RPMI7951 (cell line): Measurements from ENCODE around the gene ZGRF1. TPM values are rescaled to one million over a fixed set of nuclear protein-coding genes. Genes with fewer than 3 reads are reported as not detected.
"Not testable (repeated sequence)": the region's sequence is repeated elsewhere in the genome, so short reads cannot be mapped to it uniquely, and the experiment has no call there.

ENCODE experiments used
- DNase-seq: peaks from one replicate; pipeline ENCODE4 v3.0.0-alpha.2; 2012; ENCODE audit warnings: low read depth
- total RNA-seq: library from RNA; depleted of rRNA; stranded (reverse); fragments of >200 nt; shearing (Covaris generic); gene quantifications from 2 replicates; pipeline ENCODE4 v1.2.3, GENCODE V29; 2014; rRNA removed

Gene ZGRF1
- total RNA-seq, 1 experiment from 2014 or later = 21.6 TPM

GRCh38 chr4:112516471-112517066 lies 120.1 kb downstream of the ZGRF1 start:
- DNase-seq = peak; percentile 16

DNA sequence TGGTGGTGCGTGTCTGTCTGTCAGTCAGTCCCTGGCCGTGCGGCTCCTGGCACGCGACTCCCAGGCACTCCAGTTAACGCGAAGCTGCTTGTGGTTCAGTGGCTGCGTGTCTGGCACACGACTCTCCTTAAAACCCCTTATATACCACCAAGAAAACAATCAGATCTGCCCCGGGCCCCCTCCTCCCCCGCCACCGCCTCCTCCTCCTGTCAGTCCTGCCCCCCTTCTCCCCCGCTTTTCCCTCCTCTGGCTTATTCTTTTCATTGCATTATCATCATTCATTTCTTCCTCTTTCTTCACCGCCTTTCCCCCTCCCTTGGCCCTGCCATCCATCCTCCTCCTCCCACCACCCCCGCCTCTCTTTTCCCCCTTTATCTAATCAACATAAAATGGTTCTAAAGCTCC lies 120.6 kb downstream of the ZGRF1 start, which contains the start of gene NEUROG2:
NEUROG2 (minus strand) TSS at position 115 of the 405 bp plus-strand sequence. CDS start 705 bp downstream, outside the sequence.
- no peak for DNase-seq

GRCh38 chr4:112515198-112516065 lies 121.3 kb downstream of the ZGRF1 start:
- DNase-seq = peak; percentile 28

GRCh38 chr4:112514647-112515197 lies 122.0 kb downstream of the ZGRF1 start:
- no peak for DNase-seq

- DNase-seq = no peak
Measured at GRCh38 chr4:112513971-112514646, 122.6 kb downstream of the ZGRF1 start.

GRCh38 chr4:112511803-112512118 lies 124.9 kb downstream of the ZGRF1 start:
- DNase-seq = no peak

GRCh38 chr4:112511093-112511802 lies 125.5 kb downstream of the ZGRF1 start:
- DNase-seq = no peak

GRCh38 chr4:112510291-112511092 lies 126.2 kb downstream of the ZGRF1 start:
- DNase-seq = no peak

DNA sequence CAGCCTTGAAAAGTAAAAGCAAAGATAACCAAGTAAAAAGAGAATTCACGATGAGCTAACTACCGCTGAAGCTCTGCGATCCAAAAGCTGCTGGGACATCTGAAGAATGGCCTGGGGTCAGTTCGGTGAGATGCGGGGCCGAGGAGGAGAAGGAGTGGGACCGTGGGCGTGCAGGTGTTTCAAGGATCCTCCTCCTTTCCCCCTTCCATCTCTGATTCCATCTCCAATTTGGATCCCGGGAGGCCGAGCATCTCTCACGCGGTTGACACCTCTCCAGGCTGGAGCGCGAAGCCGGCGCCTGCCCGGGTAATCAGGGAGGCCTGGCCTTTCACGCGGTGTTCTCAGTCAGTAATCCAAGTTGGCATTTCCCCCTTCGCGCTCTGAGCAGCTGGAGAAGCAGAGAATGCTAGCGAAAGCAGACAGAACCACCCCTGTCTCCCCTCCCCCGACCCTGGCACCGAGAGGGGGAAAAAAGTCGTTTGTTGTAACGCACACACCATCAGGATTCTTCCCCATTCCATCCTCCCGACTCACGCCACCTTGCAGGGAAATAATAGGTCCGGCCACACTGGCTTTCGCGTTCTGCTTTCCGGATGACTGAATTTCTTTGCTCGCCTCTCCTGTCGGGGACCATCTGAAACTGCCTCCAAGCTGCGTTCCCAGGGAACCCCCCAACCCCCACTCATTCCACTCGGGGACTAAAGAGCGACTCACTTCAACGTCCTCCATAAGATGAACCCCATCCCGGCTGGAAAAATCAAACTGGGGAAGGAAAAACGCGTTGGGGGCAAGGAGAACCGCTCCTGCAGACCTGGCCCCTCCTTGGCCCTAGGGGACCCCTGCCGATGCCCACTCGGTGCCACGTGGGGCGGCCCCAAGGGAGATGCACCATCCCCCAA lies 127.2 kb downstream of the ZGRF1 start:
- DNase-seq = no peak

DNA sequence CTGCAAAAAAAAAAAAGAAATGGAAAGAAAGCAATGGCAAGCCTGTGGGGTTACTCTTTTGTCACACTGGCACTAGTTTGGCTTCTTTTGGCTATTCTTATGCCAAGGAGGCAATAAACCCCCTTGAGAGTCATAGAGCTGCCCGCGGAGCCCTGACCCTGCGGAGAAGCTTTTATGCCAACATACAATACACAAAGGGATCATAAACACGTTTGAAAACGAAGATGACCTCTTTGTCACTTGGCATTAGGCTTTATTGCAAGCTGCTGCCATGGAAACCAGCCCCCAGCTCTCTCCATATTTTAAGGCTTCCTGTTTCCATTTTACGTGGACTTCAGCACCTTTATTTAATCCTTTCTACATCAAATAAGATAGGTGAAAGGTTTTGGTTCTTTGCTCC lies 128.4 kb downstream of the ZGRF1 start:
- DNase-seq = no peak

GRCh38 chr4:112504807-112505206 lies 131.9 kb downstream of the ZGRF1 start:
- DNase-seq = no peak

GRCh38 chr4:112502871-112503270 lies 133.8 kb downstream of the ZGRF1 start:
- no peak for DNase-seq

DNA sequence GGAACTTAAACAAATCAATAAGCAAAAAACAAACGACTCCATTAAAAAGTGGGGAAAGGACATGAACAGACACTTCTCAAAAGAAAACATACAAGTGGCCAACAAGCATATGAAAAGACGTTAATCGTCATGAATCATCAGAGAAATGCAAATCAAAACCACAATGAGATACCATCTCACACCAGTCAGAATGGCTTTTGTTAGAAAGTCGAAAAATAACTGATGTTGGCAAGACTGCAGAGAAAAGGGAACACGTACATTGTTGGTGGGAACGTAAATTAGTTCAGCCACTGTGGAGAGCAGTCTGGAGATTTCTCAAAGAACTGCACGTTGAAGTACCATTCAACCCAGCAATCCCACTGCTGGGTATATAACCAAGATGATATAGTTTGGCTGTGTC lies 144.4 kb downstream of the ZGRF1 start:
- DNase-seq = peak; percentile 38

DNA sequence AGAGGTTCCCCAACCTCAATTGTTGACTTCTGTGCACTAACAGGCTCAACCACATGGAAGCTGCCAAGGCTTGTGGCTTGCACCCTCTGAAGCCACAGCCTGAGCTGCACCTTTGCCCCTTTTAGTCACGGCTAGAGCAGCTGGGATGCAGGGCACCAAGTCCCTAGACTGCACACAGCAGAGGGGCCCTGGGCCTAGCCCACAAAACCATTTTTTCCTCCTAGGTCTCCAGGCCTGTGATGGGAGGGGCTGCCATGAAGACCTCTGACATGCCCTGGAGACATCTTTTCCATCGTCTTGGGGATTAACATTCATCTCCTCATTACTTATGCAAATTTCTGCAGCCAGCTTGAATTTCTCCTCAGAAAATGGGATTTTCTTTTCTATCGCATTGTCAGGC lies 145.9 kb downstream of the ZGRF1 start:
- DNase-seq = not testable (repeated sequence)

Other genes starting within 250 kb of the ZGRF1 start
- 0.12 TPM in 1 of 2 replicates, not detected in the other for gene NEUROG2, start 120.7 kb downstream of the ZGRF1 start, total RNA-seq
- 29.8 and 33.8 TPM in 2 replicates for gene LARP7, start 234 bp upstream of the ZGRF1 start, total RNA-seq